Bone marrow (tissue), 2 donors: ENCODE data around the gene LYRM4.

ENCODE experiments used
- DNase-seq, 2 donors: peaks; one replicate each; lab custom pipeline; 2025; lab: John Stamatoyannopoulos, UW

LYRM4 gene

DNA sequence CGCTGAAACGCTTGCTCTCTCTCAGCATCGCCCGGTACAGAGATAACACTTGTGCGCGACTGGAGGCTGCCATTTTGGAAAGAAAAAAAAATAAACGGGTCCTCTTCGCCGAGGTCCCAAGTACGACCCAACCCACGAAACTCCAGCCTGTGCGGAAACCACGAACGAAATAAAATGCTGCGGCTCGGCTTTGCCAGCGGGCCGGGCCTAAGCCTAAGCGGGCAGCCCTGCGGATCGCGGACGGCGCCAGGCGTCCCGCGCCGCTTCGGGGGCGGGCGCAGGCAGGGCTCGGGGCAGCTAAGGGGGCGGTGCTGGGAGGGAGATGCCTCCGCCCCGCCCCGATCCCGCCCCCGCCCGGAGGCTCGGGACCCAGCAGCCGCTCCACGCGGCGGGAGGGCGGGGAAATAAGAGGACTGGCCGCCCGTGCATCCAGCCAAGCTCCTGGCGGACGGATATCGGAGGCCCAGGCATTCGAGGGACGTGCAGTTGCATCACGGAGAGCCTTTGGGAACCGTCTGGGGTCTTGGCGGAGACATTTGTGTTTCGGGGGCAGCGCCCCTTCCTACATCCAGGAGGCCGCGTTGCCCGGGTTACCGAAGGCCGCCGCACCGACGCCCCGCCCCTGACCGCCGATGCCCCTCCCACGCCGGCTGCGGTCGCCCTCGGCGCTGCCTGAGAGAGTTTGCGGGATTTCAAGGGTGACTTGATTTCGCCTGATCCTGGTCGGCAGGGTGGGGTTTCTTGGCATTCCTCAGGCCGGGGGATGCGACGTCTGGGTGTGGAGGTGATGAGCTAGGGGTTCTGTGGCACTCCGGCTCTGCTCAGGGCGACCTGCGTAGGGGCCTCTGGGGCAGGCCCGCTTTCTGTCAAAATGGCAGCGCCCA, at the start of gene LYRM4, which contains the start of gene FARS2:
TSS of gene LYRM4 (minus strand) at position 290 of the 884 bp plus-strand sequence. CDS start at position 73, 217 bp downstream.
TSS of gene FARS2 (plus strand) at position 853 of the 884 bp plus-strand sequence.
- DNase-seq, result peak; percentile 78 to 94

DNA sequence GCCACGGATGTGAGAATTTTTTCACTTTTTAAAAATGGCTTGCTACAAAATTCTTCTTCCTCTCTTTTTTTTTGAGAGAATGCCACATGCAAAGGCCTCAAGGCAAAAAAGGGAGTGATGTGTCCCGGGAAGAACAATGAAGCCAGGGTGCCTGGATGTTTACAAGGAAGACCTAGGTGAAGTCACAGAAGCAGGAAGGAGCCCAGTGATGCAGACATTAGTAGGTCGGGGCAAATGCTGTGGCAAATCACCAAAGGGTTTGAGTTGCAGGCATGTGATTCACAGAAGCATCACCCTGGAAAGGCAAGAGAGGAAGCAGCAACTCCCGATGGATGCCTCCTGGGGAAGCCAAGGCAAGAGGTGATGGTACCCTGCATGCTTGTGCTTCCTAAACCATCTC, 47.3 kb upstream of the LYRM4 start:
- DNase-seq, result no peak

DNA sequence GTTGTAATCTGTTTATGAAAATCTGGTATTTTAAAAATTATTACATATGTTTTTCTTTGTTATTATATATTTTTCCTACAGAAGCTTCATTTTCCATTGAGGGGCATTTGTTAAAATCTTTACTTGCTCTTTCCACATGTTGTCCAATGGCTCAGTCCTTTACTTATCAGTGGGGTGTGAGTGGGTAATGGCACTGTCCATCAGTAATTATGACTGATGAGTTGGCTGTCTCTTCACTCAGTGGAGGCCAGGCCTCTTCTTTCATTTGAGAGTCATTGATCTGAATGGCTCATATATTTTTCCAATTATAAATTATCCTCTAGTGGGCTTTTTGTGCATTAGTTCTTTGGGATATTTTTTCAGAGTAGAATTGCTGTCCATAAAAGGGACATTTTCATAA, 46.3 kb upstream of the LYRM4 start:
- no peak for DNase-seq

DNA sequence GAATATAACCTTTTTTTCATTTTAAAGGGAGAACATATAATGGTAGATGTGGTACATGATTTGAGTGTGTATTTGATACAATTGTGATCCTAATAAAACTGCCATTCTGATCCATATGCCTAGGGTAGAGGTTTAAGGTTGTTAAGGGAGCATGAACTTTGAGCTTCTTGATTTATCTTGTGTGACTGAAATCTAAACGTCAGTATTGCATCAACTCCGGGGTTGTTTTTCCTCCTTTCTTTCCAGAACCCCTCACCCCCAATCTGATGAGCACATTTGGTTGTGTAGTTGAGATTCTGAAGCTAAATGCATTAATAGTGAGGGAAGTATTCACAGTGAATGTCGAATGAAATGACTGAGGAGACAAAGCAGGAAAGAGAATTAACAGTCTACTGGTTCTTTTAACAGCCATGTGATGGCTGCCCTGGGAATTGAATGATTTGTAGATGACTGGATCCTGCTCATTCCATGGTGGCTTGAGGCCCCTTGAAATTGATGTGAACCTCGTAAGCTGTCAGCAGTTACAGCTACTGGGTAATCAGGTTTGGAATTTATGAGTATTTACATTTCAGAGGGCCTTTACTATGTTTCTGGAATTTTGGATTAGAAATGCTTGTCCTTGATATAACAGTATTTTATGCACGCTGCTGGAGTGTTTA, 45.3 kb upstream of the LYRM4 start:
- DNase-seq, result no peak

DNA sequence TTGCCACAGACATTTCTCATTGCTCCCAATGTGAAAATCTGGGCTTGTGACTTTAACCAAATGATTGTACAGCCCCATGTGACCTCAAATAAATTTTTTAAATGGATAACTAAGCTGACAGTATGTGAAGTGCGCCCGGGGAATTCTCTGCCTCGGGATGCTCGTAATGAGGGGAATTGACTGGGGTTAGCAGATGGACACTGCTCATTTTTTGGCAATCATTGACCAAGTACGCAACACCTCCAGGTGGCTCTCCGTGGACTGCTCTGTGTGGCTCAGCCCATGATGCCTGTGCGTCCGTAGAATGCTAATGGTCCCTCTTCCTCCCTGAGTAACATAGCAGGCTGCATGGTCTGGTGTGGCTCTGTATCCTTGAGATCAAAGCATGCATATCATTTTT, 42.9 kb upstream of the LYRM4 start:
- DNase-seq, result no peak

DNA sequence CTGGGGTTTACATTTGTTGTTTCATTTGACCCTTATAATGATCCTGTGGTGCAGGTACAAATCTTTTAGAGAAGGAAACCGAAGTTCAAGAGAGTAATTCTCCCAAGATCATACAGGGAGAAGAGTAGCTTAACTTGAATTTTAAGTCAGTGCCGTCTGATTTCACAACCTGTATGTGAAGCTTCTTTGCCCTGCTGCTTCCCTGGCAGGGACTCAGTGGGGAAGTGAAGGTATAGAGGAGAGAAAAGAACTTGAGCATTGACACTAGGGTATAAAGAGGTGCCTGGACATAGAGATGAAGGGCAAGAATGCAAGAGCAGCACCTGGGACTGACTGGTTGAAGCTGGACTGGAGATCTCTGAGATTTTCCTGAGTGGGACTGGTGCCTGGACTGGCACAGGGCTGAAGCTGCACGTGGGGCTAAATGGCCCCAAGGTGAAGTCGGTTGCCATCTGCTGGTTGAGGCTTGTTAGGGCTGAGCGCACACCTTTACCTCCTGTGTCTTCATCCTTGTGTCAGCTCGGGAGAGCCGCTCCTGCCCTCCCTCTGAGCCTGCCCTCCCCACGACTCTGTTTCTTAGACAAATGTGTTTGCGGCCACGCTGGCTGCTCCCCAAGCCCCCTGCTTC, 42.4 kb upstream of the LYRM4 start:
- DNase-seq, result no peak

DNA sequence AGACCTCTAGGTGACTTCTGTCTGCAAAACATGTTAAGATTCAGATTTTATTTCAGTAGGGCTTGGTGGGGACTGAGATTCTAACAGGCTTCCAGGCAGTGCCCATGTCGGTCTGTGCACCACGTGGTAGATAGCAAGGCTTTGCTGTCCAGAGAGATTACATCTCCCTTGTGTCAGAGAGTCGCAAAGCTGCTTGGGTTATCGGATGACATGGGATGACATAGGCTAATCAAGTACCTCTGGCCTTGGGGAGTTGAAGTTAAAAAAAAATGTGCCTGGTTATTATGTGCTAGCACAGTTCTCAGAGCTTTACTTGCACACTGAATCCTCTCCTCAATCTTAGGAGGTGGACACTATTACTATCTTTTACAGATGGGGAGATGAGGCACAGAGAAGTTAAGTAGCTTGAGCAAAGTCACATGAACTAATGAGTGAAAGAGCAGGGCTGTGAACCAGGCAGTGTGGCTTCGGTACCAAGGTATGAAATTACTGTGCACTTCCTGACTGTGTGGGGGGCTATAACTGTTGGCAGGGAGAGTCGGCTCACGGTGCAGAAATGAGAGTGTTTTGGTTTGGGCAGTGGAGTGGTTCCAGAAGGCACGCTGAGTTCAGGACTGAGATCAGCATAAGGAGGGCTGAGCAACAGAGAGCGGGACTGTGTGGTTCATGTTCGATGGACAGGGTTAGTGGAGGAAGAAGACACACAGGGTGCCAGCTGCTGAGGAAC, 41.6 kb upstream of the LYRM4 start:
- no peak for DNase-seq

DNA sequence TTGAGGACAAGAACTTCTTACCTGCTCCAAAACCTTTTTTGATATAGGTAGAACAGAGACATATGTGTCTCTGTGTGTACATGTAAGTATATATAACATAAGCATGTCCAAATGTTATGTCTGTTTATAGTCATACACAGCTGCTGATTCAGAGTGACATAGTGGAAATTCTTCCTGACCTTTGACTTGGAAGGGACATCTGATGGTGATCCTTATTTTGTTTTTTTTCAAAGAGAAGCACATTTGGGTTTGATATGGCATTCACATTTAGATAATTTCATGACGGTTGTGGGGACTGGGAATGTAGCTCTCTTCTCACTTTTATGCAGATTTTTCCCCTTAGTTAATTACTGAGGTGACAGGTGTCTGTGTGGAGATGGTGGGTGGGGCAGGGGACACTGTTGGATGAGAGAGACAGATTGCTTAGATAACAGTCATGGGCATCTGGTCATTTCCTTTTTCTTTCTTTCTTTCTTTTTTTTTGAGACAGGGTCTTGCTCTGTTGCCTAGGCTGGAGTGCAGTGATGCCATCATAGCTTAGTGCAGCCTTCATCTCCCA, 39.5 kb upstream of the LYRM4 start:
- DNase-seq, result no peak

DNA sequence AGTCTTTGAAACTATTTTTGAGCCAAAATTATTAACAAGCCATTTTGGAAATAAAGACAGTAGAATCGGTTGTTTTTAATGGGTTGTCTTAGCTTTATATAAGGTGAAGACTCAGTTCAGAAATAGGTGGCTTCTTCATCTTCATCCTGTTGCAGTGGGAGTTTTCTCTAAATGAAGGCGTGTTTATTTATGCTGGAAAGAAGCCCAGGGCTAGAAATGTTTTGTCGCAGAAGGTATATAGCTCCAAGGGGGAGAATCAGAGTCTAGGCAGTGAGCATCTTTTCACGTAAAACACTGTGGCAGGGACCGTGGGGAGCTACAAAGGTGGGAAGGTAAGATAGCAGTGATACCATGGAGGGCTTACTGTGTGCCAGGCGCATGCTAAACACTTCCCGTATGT, 34.9 kb upstream of the LYRM4 start:
- no peak for DNase-seq

DNA sequence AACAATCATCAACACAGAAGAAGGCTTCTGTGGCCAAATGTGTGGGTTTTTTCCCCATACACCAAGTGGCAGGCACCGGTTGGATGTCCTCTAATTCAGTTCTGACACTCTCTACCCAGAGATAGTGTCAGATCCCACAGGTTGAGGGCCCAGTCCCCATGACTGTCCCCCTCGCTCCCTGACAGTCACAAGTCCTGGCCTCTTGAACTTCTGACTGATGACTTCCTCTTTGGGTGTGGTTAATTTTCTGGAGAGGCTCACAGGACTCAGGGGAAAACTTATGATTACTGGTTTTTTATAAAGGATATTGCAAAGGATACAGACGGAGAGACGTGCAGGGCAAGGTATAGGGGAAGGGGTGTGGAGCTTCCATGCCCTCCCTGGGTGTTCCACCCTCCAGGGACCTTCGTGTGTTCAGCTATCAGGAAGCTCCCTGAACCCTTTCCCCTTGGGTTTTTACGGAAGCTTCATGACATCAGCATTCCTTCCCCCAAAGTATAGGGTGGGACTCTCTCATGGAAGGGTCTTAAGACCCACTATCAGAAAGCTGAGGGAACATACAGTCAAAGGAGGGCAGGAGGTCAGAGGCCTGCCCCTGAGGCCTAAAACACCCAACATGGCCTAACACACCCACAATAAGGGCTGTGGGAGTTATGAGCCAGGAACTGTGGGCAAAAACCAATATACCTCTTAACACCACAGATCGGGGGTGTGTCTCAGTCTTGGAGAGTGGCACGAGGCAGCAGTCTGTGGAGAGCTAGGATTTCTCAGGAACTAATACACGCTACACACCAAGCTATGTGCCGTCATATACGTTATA, 33.9 kb upstream of the LYRM4 start:
- DNase-seq, result no peak

DNA sequence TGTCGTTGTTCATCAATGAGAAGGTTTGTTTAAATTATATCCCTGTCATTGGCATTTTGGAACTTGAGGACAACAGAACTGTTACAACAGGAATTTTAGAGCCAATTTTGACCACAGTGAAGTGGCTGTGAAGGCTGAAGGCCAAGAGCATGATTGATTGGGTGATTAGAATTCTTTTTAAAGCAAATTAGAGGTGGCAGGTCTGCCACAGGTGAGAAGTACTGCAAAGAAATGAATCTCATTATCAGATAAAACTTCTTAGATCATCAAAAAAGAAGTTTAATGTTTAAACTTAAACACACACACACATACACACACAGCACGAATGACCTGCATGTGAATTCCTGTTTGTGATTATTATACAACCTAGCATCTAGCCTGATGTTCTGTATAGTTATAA, 32.9 kb upstream of the LYRM4 start:
- DNase-seq, result no peak

DNA sequence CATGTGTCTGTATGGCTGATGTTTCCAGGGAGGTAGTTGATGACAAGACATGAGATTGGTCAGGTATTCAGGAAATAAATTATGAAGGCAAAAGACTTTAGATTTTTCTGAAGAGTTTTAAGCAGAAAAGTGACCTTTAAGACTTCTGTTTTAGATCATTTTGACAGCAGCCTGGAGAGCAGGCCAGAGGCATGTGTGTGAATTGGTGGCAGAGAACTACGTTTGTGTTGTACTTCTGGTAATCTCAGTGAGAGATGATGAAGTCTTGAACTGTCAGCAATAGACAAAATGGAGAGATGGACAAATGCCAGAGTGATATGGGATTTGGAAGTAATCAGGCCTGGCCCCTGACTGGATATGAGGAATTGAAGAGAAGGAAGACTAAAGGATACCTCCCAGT, 31.4 kb upstream of the LYRM4 start:
- DNase-seq, result no peak

DNA sequence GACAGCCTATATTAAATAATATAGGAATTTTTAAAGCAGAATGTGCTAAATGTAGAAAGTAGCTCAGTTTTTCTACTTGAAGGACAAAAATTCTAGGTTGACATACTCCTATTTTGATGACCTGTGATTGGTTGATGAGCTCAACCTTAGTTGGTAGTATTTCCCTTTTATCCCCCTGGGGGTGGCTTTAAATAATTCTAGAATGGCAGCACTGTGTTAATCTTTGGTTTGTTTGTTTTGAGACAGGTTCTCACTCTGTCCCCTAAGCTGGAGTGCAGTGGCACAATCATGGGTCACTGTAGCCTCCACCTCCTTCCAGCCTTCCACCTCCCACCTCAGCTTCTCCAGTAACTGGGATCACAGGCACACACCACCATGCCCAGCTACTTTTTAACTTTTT, 29.8 kb upstream of the LYRM4 start:
- no peak for DNase-seq

DNA sequence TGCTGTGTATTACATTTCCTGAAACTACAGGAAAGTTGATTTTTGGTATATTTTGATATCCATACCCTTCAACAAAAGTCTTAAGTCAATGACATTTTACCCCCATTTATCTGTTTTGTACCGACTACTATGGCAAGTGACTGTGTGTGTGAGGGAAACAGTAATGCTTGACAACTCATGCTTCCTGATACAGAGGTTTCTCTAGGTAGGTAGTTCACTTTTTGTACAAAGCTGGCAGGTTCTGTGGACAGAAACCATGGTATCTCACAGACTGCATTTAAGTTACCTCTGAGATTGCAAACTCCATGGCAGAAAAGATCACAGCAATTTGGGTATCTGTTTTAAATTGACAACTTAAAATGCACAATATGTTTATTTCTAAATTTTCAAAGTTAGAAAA, 29.3 kb upstream of the LYRM4 start:
- DNase-seq, result no peak

DNA sequence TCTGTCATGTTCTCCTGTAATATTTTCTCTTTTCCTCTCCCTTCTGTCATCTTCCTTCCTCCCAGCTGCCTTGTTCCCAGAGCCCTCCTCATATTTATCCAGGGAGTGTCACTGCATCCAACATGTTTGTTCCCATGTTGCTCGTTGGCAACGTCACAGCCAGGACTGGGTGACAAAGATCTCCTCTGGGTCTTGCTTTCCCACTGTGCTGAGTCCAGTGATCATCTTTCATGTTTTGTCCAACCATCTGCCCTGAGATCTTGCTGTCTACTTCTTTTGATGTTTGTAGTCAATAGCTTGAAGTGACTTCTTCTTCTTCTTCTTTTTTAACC, 27.2 kb upstream of the LYRM4 start:
- no peak for DNase-seq

DNA sequence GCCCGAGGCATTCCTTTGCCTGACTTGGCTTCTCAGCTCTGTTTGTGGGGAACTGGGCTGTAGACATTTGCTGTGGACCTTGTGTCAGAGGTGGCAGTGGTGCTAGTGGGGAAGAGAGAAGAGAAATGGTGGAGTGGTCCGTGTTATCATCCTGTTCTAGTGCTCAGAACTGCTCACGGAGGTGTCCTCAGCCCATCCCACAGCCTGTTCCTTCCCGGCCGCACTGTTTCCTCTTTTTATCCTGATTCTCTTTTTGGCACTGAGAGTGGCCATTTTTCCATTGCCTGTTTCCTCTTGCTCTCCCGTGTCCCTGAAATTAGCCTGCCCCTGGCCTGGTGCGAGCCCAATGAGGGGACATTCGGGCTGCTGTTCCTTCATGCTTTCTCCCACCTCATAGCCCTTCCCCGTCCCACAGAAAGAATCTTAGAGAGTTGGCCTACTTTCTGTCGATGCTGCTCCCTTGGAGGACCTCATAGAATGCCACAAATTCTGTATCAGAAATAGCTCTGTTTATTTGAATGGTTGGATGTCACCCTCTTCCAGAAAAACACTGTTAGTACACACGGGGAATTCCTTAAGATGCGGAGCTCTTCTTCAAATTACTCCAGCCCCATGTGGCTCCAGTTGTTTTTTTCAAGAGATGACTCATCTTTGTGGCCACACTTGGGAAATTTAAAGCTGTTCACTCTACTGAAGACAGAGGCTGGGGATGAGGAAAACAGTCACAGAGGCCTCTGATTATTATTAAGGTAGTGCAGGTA, 26.6 kb upstream of the LYRM4 start:
- no peak for DNase-seq

DNA sequence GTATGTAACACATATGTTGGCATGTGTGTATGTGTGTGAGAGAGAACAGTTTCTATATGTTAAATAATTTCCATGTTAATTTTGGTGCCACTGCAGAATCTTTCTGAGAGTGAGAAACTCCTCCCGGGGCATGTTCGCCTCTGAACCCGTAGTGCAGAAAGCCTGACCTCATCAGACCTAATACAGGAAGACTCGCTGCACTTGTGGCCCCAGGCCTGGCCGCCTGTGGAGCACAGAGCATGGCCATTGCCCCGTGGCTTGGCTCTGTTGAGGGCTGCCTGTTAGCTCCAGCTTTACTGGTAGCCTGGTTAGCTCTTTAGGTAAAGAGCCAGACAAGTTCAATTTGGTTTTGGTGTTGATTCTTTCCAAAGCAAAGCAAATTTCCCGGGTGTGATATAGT, 26.0 kb upstream of the LYRM4 start:
- no peak for DNase-seq

DNA sequence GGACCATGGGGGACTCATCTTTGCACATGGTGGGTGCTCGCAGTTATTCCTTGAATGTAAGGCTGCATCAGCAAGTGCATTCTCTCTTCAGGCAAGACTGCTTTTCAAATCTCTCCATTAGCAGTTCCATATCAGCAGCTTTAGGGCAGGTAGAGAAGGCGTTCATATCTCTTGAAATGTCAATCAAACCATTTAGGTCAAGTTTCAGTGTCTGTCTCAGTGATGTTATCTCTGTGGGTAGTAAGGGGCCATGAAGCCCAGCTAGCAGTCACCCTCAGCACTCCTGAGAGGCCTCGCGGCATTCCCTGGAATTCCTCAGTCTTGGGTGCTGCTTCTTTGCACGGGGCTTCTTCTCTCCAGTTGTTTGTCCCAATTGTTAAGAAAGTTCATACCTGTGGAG, 24.8 kb upstream of the LYRM4 start:
- no peak for DNase-seq

DNA sequence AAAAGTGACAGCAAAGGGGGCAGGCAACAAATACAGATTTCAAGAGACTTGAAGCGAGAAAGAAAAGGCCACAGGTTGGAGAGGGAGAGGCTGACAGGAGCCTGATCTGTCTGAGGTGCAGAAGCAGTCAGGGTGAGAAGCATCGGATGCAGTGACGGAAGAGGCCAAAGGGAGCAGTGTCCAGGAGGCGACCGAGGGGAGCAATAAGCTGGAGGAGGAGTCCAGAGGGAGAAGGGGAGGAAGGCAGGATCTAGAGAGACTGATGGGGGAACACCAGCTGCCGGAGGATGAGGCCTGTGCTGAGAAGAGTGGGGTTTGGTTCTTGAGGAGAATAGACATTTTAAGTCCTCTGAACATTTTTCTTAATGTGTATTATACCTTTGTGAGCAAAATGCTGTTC, 24.3 kb upstream of the LYRM4 start:
- DNase-seq, result no peak

DNA sequence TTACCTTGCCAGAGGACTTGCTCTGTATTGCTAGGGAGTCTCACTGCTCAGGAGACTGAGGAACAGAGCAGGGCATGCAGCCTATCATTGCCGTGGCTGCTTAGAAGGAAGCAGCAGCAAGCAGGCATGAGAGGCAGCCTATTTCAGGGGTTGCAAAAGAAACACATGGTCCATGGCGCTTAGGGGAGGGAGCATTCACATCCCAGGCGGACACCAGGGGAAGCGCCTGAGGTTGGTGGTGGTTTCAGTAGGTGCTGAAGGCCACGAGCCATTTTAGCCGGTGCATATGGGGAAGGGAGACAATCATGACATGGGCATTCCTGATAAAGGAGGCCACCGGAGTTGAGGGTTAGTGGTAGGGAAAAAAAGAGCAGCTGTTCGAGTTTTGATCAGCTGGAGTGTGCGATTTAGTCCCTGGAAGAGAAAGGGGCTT, 21.5 kb upstream of the LYRM4 start:
- DNase-seq, result no peak
